Posterior vena cava (tissue), 2 donors: ENCODE measurements around the gene THADA. TPM values are rescaled to one million over a fixed set of nuclear protein-coding genes. Genes with fewer than 3 reads are reported as not detected.
"Not testable (repeated sequence)": the region's sequence is repeated elsewhere in the genome, so short reads cannot be mapped to it uniquely, and the experiment has no call there.

ENCODE experiments used
- DNase-seq: peaks from one replicate; pipeline ENCODE4 v3.0.0-alpha.2; 2020; ENCODE audit warnings: low spot score
- intact Hi-C, 2 donors: fragments of 100-400 bp; cut with DNase I; formaldehyde crosslinking; loops; one replicate each; pipeline versions ENCODE4 v1.14.1 to v1.14.2; 2022 to 2023
- total RNA-seq, 2 donors: library from RNA; stranded (reverse); fragmentation: NEBNext Ultra II Directional; extraction: Animal tissue kit (Norgen Biotek cat#: 25700); gene quantifications; one replicate each; pipeline ENCODE4 v1.2.1, GENCODE V29; 2021
- donor health status: DM: yes; HTN: yes; CAD: no.
- donor health status: DM: yes; HTN: yes; CAD: no.

The THADA gene
- total RNA-seq, 2 donors from 2014 or later, result 29.9 to 30.7 TPM

GRCh38 chr2:43609290-43609918 lies 13.6 kb upstream of the THADA start:
- no peak for DNase-seq
- intact Hi-C loops, result no loop called here

GRCh38 chr2:43605851-43606250 lies 10.0 kb upstream of the THADA start:
- no peak for DNase-seq
- intact Hi-C loops, result no loop called here

DNA sequence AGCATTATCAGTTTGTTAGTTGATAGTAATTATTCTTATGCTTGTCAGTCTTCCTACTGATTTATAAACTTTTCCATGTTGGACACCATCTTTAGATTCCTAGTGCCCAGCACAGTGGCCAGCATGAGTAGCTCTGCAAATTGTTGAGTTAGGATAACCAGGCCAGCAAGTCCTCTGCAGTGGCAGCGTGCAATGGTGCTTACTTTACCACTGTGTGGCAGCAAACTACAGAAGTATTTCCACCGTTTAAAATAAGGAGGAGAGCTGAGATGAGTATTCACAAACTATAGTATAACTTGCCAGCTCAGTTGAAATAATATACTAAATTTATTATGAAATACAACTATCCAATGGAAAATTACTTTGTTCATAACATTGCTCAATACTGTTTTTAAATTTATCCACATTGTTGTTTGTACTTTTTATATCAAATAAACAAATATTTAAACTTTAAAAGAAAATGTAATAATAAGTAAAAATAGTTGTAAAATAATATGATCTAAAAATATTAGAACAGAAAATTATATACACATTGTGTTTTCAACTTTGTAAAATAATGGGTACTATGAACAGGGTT lies 9.3 kb upstream of the THADA start:
- intact Hi-C loops, result no loop called here
- DNase-seq, result no peak

DNA sequence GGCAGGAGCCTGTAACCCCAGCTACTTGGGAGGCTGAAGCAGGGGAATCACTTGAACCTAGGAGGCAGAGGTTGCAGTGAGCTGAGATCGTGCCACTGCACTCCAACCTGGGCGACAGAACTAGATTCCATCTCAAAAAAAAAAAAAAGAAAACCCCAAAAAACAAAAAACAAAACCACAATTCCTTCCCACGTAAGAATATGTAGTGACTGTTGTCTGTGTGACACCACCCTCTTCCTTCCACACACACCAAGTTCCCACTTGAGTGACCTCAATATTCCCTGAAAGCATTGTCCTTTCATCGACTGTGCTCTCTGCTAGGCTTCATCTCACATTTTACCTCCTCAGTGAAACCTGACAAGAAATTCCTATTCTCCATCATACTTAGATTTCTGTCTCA lies 8.8 kb upstream of the THADA start:
- no peak for DNase-seq

DNA sequence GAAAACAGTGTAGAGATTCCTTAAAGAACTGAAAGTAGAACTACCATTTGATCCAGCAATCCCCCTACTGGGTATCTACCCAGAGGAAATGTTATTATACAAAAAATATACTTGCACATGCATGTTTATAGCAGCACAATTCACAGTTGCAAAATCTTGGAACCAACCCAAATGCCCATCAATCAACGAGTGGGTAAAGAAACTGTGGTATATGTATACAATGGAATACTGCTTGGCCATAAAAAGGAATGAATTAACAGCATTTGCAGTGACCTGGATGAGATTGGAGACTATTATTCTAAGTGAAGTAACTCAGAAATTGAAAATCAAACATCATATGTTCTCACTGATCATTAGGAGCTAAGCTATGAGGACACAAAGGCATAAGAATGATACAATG lies 4.8 kb upstream of the THADA start:
- intact Hi-C loops, DNase-seq: not testable (repeated sequence)

More for the DNA sequence above, 8.8 kb upstream of the THADA start:
- intact Hi-C loops, result no loop called here

GRCh38 chr2:43594875-43595274 lies 963 bp downstream of the THADA start:
- intact Hi-C loops, result no loop called here
- no peak for DNase-seq

GRCh38 chr2:43593254-43593653 lies 2.6 kb downstream of the THADA start:
- no peak for DNase-seq
- intact Hi-C loops, result no loop called here

- intact Hi-C loops, result no loop called here
- no peak for DNase-seq
Measured at GRCh38 chr2:43592443-43592842, 3.4 kb downstream of the THADA start.

GRCh38 chr2:43585708-43586107 lies 10.1 kb downstream of the THADA start:
- intact Hi-C loops, result no loop called here
- no peak for DNase-seq

- intact Hi-C loops, result loop anchor here in 1 of 2 donors (10.0 kb wide), 1 partner anchor 755 kb away; no protein-coding TSS in a partner anchor
- no peak for DNase-seq
Measured at GRCh38 chr2:43579275-43579981, 16.4 kb downstream of the THADA start.

GRCh38 chr2:43576981-43577892 lies 18.6 kb downstream of the THADA start:
- intact Hi-C loops, result loop anchor here in 1 of 2 donors (10.0 kb wide), 1 partner anchor 752 kb away; no protein-coding TSS in a partner anchor
- no peak for DNase-seq

- intact Hi-C loops, result loop anchor here in 1 of 2 donors (10.0 kb wide), 1 partner anchor 747 kb away; no protein-coding TSS in a partner anchor
- no peak for DNase-seq
Measured at GRCh38 chr2:43572244-43572643, 23.6 kb downstream of the THADA start.

GRCh38 chr2:43569921-43570320 lies 25.9 kb downstream of the THADA start:
- DNase-seq, result no peak
- intact Hi-C loops, result loop anchor here in 1 of 2 donors (10.0 kb wide), 1 partner anchor 745 kb away; no protein-coding TSS in a partner anchor

GRCh38 chr2:43568228-43568627 lies 27.6 kb downstream of the THADA start:
- no peak for DNase-seq
- intact Hi-C loops, result no loop called here

DNA sequence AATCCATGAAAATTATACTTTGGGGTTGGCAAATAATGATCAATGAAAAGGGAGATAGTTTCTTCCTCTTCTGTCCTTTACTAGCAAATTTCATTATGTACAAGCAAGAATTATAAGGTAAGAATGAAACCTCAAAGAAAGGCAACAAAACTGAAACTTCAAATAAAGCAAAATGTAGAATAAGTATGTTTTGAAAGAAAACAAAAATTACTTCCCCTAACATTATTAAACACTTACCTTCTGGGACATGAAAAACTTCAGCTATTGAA lies 29.4 kb downstream of the THADA start:
- intact Hi-C loops, result no loop called here
- no peak for DNase-seq

GRCh38 chr2:43563679-43564078 lies 32.2 kb downstream of the THADA start:
- intact Hi-C loops, result no loop called here

GRCh38 chr2:43560231-43560547 lies 35.6 kb downstream of the THADA start:
- DNase-seq, result no peak
- intact Hi-C loops, result no loop called here

More at GRCh38 chr2:43563679-43564078, 32.2 kb downstream of the THADA start:
- no peak for DNase-seq

DNA sequence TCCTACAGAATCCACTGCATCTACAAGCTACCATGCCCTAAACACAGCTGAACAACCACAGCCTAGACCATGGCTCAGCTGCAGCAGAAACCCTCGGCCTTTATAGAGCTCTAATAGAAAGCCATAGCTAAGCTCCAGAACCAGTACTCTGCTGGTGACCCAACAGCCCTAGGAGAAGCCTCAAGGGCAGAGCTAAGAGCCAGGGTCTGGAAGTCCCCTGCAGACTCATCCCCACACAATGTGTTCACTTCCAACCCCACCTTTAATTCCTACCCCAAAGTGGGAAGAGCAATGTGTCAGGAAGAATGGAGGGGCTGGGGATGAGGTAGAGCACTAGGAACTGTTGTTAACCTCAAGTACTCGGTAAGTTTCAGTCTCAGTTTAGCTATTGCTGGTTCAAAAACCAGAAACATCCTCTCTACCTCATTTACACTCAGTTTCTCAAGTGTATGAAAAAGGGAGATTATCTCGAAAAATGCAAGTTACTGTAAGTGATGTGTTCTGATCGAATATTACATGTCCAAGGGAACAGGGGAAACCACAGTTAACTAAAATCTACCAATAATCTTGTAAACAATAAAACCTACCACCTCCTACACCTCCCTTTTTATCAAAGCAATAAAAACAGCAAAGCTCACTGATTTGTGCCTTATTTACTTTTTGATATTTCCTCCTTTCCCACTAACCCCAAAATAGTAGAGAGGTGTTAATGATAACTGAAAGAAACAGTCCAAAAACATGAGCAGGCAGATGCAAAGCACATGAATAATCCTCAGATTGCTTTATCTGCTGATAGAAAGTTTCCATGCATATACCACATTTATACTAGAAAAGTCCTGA lies 36.2 kb downstream of the THADA start:
- no peak for DNase-seq
- intact Hi-C loops, result no loop called here

GRCh38 chr2:43557196-43557595 lies 38.6 kb downstream of the THADA start:
- no peak for DNase-seq
- intact Hi-C loops, result no loop called here
